ENCODE results near the gene HECW1. TPM values are rescaled to one million over a fixed set of nuclear protein-coding genes. Genes with fewer than 3 reads are reported as not detected.

The HECW1 gene
- total and polyA plus RNA-seq, 2 of the 8 experiments (the other 6 are each of a cell fraction or from before 2014, with no cell fraction given) = 2.9 to 12.7 TPM

DNA sequence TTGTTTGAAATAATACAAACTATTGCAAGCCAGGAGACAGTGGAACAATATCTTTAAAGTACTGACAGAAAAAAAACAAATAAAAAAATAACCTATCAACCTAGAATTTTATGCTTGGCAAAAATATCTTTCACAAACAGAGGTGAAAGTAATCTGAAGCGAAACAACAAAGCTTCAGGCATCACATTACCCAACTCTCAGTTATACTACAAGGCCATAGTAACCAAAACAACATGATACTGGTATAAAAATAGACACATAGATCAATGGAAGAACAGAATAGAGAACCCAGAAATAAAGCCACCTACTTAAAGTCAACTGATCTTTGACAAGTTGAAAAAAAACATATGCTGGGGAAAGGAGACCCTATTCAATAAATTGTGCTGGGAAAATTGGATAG, 26.5 kb upstream of the HECW1 start:
- Histone ChIP-seq H2BK5ac (ENCODE audit: low read depth, low read length) (no peak overlapping the region), H3K4me3 (ENCODE audit: extremely low read depth in 1 of 4, insufficient read depth in 2 of 4, low read depth in 3 of 4, low read length in 4 of 4) (no peak overlapping the region), H4K20me1 (replicated peaks in 1 of 2; ENCODE audit: control insufficient read depth in 1 of 2, insufficient read depth in 2 of 2, low read length in 2 of 2) (no peaks in the 10 kb centered on the region), H2AK5ac (ENCODE audit: low read depth, low read length) (no peak overlapping the region), H3K9me3 (ENCODE audit: insufficient read depth in 2 of 2, low read depth in 1 of 2, low read length in 1 of 2) (peaks cover 0 to 3% of the 10 kb centered on the region in 2 experiments; a peak in 1 of 4 replicates), H2AFZ (ENCODE audit: low read length) (no peak overlapping the region), H2BK20ac (ENCODE audit: low read length) (no peak overlapping the region), H3K27me3 (replicated peaks in 1 of 4; ENCODE audit: control insufficient read depth in 3 of 4, extremely low read depth in 1 of 4, insufficient read depth in 3 of 4, low read length in 3 of 4) (no peaks in the 10 kb centered on the region), H2BK120ac (replicated peaks; ENCODE audit: low read depth, low read length) (no peak overlapping the region), H3K14ac (ENCODE audit: insufficient read length) (no peak overlapping the region), H3K79me2 (ENCODE audit: control insufficient read depth in 1 of 2, insufficient read depth in 2 of 2, low read length in 2 of 2) (no peaks in the 10 kb centered on the region), H3K4ac (replicated peaks; ENCODE audit: insufficient read length, low read depth, low read length) (no peak overlapping the region), H3K9ac (replicated peaks in 1 of 4; ENCODE audit: extremely low read depth in 1 of 4, low read depth in 3 of 4, low read length in 3 of 4) (no peak overlapping the region), H3K79me1 (ENCODE audit: low read depth, low read length) (no peaks in the 10 kb centered on the region), H2BK12ac (ENCODE audit: low read depth, low read length) (no peak overlapping the region), H4K5ac (ENCODE audit: insufficient read length, low read depth, low read length) (no peak overlapping the region), H3K27ac (ENCODE audit: low read depth, low read length) (no peak overlapping the region), H3K4me1 (replicated peaks in 1 of 4; ENCODE audit: control insufficient read depth in 3 of 4, insufficient read depth in 4 of 4, low read length in 3 of 4) (no peaks in the 10 kb centered on the region), H3K56ac (replicated peaks; ENCODE audit: insufficient read length, low read depth, low read length) (no peak overlapping the region), H3K36me3 (ENCODE audit: control insufficient read depth in 2 of 4, insufficient read depth in 4 of 4, low read length in 3 of 4) (no peaks in the 10 kb centered on the region), H3K4me2 (ENCODE audit: insufficient read depth in 1 of 2, low read depth in 2 of 2, low read length in 2 of 2) (no peak overlapping the region), H2BK15ac (ENCODE audit: low read length) (no peak overlapping the region), H4K8ac (ENCODE audit: extremely low read depth, insufficient read depth, low read length) (no peak overlapping the region), H3K18ac (ENCODE audit: extremely low read depth, low read length) (no peak overlapping the region), H3K23ac (ENCODE audit: insufficient read length) (no peak overlapping the region), H4K91ac (replicated peaks; ENCODE audit: insufficient read length, low read length) (no peak overlapping the region), H3K23me2 (ENCODE audit: low read depth, low read length) (no peaks in the 10 kb centered on the region)
- 72% methylated on average over 1 of the region's 1 CpG; no CpG with 5 or more reads in 1 of the 2 experiments for WGBS, 2 experiments (ENCODE audit: extremely low coverage in 1 of 2, insufficient coverage in 1 of 2, insufficient read length in 1 of 2, insufficient replicate concordance in 2 of 2, low coverage in 1 of 2, low lambda C conversion rate in 2 of 2, missing lambda C conversion rate in 1 of 2)
- DNase-seq (ENCODE audit: low read depth in 1 of 2, low spot score in 2 of 2) = no peak
- POLR2A ChIA-PET (ENCODE audit: partially characterized antibody) = interaction anchor here (0.7 kb wide), 1 partner anchor 30 kb away, joined by 3 read pairs; no protein-coding TSS in a partner anchor
- CTCF ChIA-PET (ENCODE audit: partially characterized antibody) = interaction anchor here (0.8 to 1.2 kb wide), 2 partner anchors 14 to 354 kb away, joined by 3 read pairs; no protein-coding TSS in a partner anchor
- FAIRE-seq = no peak
- TF ChIP-seq CBX5 (IDR thresholded peaks at IDR 0.05; ENCODE audit: low read depth, low read length) (no peak), SAP30 (IDR thresholded peaks at IDR 0.05; ENCODE audit: insufficient read depth, insufficient replicate concordance, low read length) (no peak), CBX8 (IDR thresholded peaks at IDR 0.05; ENCODE audit: borderline replicate concordance, low read depth, low read length) (no peak), KDM4A (IDR thresholded peaks at IDR 0.05; ENCODE audit: low read depth, low read length, severe bottlenecking) (no peak), TEAD4 (IDR thresholded peaks at IDR 0.05; ENCODE audit: low read depth, low read length) (no peak), NANOG (IDR thresholded peaks at IDR 0.05; ENCODE audit: insufficient read depth, low read depth, low read length, poor library complexity, severe bottlenecking) (no peak), CEBPB (IDR thresholded peaks at IDR 0.05; ENCODE audit: low read depth, low read length) (no peak), EP300 (IDR thresholded peaks at IDR 0.05; ENCODE audit: borderline replicate concordance in 1 of 2, low read depth in 2 of 2, low read length in 2 of 2) (no peak), SRF (IDR thresholded peaks at IDR 0.05; ENCODE audit: low read depth, low read length) (no peak), MAFK (IDR thresholded peaks at IDR 0.05; ENCODE audit: low read depth, low read length) (no peak), RBBP5 (IDR thresholded peaks at IDR 0.05; ENCODE audit: borderline replicate concordance, low read depth, low read length) (no peak), TAF1 (IDR thresholded peaks at IDR 0.05; ENCODE audit: low read depth, low read length) (no peak), SP4 (IDR thresholded peaks at IDR 0.05; ENCODE audit: low read length) (no peak), PHF8 (conservative IDR thresholded peaks at IDR 0.05; ENCODE audit: low read depth, low read length) (no peak)

Measured in H1 (cell line).